Activated gamma-delta T cell treated with Interleukin-2 at 50 U/mL for 16 hours (primary cell): Measurements from ENCODE around the gene MTM1.

Experiments used
- DNase-seq: peaks from one replicate; pipeline ENCODE4 v3.0.0-alpha.2; 2020

MTM1 gene

DNA sequence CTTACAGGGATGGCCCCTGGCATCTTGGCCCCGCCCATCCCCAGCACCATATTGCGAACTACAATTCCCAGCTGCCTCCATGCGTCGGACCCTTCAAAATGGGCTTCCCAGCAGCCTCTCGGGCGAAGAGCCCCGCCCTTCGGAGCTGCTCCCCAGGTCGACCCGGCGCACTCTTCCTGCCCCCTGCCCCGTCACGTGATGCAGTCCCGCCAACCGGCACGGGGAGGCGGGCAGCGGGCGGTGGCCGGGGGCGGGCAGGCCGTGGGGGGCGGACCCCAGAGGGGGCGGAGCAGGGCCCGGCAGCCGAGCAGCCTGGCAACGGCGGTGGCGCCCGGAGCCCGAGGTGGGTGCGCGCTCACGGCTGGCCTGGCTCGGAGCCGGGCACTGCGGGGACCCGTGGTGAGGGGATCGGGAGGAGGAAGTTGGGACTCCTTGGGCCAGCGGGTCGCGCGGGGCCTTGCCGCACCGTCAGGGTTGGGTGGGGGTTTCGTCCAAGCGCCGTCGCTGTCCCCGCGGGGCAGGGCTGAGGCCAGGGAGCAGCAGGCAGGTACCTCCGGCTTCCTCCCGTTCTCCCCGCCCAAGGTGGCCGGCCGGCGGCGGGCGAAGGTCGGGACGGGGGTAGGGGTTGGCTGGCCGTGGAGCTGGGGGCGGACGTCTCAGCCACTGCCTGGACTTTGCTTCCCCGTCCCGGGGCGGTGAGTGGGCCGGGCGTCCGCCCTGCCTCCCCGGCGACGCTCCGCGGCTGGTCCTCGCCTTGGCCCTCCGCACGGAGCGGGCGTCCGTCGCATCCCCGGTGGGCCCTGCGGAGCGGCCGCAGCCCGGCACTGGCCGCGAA lies at the start of gene MTM1:
Gene MTM1, plus strand, starts transcription at position 302 of the 835 bp plus-strand sequence. CDS start 23,994 bp downstream, outside the sequence.
- peak; percentile 87 for DNase-seq

DNA sequence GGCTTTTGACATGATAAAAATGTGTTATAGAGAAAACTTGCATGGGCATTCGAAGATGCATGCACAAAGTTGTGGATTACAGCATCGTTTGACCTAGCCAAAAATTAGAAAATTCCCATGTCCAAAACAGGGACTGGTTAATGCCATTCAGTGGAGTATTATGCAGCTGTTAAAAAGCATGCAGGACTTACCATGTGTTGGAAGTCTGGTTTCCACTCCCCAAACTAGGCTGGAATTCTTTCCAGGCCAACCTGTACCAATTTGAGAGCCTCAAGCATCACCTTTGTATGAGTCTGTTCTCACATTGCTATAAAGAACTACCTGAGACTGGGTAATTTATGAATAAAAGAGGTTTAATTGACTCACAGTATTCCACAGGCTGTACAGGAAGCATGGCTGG lies 45.9 kb upstream of the MTM1 start:
- no peak for DNase-seq

DNA sequence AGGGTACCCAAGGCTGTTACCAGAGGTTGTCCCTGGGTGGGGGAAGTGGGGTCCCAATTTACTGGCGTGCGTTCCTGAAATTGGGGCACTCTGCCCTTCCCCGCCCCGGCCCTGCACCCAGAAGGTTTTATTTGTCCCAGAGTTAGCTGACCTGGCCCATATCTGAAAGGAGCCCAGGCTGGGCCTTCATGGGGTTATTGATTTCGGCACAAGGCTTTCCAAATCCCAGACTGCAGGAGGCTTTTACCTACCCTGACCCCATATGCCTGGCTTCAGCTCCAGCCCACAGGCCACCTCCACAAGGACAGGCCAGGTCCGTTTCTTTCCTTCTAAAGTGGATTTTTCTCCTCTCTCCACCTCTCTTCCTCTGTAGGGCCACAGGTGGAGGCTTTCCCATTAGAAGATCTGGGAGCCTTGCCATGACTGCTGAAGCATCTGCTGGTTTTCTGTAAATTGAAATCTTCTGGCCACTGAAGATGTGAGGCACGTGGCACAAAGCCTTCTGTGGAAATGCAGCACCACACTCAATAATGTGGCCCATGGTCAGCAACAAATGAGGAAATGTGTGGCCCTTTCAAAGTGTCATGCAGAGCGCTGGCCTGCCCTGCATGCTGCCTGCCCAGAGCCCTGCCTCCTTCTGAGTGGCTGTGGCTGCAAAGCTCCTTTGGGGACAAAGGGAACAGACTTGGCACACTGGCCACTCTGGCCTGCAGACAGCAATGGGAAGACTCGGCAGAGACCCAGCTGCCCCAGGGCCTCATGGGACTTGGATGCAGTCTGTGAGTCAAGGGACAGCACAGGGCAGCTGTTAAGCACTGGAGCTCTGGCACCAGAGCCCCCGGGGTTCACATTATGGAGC lies 43.1 kb upstream of the MTM1 start:
- no peak for DNase-seq

DNA sequence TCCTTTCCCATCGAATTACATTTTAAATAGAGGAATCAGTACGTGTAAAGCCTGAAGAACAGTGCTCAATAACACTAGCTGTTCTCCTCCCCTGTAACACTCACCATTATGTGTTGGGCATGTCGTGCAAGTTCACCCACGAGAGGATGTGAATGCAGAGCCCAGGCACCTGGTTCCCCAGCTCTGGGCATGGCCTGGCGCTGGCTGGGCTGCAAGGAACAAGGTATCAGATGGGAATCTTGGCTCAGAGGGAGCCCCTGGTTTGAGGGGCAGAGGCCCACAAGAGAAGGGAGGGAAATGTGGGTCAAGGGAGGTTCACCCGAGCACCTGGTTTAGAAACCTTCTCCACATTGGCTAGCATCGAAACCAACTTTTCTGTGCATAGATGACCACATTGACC lies 41.7 kb upstream of the MTM1 start:
- DNase-seq, result no peak

DNA sequence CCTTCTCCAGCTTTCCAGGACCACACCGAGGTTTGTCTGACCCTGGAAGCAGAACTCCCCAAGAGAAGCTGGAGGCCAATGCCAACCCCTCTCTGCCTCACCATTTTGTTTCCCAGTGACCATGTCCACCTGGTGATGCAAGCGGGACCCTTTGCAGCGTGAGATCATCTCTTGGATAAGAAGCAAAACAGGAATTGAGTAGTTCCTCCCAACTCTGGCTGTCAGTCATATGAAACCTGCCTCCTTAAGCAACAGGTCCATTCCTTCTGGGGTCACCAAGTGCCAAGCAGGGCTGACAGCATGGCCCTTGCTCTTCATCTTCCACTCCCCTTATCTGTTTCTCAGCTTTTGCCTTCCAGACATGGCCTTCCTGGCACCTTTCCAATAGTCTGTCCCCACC lies 41.3 kb upstream of the MTM1 start:
- no peak for DNase-seq

DNA sequence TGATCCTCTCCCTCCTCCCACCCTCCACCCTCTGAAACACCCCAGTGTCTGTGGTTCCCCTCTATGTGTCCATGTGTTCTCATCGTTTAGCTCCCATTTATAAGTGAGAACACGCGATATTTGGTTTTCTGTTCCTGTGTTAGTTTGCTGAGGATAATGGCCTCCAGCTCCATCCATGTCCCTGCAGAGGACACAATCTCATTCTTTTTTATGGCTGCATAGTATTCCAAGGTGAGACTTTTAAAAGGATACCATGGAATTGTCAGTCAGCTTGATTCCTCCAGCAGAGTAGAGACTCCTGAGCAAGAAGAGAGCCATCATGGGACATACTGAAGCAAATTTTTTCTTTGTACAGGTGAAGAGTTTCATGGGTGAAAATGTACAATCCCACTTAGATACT lies 38.8 kb upstream of the MTM1 start:
- no peak for DNase-seq

DNA sequence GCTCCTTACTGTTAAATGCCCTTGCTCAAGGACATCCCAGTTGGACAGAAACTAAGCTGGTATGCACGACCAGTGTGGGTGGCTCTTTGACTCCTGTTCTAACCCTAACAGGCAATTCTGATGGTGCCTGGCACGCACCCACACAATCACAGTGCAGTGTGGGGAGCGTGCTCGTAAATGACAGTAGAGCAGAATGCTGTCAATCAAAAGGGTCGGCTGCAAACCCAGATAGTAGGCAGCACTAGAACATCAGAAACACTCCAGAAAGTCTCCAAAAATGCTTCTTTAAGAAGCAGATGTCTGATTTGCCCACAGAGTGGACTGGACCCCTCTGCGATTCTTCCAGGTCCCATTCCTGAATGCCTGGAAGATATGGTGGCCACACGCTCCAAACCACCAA lies 37.6 kb upstream of the MTM1 start:
- DNase-seq, result no peak

DNA sequence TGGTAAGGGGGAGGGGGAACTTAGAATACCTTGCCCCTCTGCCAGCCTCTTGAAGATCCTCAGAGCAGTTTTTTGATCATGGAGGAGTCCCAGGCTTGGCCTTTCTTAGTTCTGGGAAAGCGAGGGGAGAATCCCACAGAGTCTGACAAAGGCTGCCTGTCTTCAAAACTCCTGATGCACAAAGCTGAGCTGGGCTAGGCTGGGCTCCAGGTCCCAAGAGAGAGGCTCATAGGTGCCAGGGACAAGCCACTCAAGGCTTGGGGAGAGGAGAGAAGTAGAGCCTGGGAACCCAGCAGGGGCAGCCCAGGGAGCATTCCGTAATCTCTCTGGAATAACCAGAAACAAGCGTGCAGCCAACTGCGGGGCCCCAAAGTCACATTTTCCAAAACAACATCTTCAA lies 37.0 kb upstream of the MTM1 start:
- DNase-seq, result no peak

DNA sequence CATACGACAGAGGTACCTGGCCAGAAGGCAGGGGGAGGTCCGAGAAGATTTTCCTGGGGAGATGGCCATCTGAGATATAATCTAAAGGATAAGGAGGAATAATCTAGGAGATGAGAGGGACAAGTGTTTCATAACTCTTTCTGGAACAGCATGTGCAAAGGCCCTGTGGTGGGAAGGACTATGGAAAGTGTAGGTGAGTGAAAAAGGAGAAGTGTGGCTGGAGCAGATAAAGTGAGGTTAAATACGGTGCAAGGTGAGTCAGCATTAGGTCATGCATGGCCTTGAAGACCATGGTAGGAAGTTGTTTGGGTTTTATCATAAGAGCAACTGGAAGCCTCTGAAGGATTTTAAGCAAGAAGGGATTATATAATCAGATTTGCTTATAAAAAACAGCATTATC lies 34.6 kb upstream of the MTM1 start:
- DNase-seq, result no peak

DNA sequence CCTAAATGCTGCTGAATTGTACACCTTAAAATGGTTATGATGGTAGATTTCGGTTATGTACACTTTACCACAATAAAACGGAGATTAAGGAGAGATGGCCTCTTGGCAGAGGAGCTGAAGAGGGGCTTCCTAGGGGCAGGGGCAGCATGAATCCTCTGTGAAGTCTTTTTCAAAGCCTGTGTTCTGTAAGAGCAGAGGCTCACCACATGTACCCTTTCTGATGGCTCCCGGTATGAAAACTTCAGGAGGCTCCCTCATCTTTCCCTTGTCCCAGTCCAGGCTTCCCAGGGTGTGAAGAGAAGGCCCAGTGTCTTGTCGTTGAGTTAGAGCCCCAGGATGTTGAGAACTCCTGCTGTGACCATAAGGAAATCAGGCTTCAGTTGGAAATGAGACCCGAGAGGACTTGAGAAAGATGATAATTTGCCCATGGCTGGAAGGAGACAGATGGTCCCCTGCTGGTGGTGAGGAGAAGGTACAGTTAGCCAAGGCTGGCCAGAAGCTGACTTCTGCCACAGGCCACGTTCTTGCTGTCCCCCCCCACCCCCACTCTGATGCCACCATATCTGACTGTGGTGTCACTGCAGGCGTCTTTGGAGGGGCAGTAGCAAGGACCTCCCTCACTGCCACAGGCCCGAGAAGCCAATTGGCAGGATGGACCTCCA lies 31.8 kb upstream of the MTM1 start:
- no peak for DNase-seq

DNA sequence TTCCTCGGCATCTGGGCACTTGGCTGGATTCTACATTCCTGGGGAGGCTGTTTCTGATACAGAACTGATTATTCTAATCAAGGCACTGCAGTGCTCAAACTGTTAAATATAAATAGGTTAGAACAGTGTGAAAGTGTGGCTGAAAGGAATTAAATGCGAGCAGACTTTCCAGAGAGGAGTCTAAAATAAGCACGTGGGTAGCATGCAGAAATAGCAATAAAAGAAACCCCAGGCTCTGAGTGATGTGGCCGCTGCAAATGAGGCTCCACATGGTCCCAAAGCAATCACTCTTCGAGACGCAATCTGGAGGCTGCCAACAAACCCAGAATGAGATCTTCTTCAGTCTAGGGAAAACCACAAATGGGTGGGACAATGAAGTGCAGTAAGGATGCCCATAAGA lies 30.6 kb upstream of the MTM1 start:
- DNase-seq, result no peak

DNA sequence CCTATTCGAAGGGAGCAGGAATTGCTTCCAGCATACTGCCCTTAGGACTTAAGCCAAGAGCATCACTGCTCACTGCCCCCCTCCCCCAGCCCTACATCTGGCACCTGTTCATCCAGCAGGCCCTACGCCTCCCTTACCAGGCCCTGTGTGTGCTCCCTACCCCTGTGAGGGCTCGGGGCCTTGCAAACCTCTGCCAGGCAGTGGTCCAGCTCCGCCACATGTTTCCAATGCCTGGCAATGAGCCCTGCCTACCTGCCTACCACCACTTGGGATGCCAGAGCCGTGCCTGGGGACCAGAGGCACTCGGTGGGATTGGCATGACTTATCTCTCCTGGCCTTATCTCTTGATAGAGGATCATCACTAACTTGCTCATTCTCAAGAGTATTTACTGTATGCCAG lies 27.5 kb upstream of the MTM1 start:
- DNase-seq, result no peak

DNA sequence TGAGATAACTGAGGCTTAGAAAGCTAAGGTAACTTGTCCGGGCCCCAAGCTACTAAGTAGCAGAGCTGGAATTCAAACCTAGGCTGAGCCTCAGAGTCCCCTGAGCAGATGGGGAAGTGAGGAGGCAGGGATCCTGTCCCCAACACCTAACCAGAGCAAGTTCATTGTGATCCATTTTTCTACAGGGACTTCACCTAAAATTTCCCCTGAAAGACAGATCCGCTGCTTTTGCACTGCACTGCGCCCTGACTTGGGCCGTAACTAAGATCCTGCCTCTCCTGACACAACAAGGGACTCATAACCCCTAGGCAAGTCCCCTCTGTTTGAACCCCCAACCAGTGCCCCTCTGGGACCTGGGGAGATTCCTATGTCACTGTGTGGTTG lies 25.6 kb upstream of the MTM1 start:
- no peak for DNase-seq

DNA sequence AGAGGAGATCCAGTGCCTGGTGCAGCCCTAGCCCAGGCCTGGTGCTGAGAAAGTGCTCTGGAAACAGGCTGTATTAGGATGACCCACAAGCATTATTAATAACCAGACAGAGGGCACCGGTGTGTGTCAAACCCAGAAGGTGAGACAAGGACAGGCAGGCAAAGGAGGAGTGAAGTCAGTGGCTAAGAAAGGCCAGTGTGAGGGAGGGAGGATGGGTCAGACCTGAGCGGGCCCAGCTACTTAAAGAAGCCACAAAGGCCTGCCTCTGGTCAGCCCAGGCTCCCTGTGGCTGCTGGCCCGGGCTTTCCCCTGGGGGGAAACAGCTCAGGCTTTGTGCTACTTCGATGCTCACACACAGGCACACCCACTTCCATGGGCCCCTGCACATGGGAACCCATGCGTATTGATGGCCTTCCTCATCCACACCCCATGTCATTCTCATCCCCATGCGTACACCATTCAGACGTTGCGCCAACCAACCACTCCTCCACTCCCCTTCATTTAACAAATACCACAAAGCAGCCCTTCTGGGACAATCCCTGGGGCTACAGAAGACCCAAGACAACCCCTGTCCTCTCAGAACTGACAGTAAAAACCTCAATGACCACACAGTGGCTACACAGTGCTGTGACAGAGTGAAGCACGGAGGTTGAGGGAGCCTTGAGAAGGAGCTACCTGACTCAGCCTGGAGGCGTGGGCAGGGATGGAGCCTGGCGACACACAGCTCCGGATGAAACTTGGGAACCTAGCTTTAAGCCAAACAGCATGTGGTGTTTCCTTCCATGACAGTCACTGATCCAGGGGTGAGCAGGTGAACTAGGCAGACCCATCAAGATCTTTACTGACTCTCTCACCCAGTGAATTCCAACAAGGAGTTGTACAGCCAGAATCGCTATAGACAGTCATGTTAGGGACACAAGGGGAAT lies 24.9 kb upstream of the MTM1 start:
- DNase-seq, result no peak

DNA sequence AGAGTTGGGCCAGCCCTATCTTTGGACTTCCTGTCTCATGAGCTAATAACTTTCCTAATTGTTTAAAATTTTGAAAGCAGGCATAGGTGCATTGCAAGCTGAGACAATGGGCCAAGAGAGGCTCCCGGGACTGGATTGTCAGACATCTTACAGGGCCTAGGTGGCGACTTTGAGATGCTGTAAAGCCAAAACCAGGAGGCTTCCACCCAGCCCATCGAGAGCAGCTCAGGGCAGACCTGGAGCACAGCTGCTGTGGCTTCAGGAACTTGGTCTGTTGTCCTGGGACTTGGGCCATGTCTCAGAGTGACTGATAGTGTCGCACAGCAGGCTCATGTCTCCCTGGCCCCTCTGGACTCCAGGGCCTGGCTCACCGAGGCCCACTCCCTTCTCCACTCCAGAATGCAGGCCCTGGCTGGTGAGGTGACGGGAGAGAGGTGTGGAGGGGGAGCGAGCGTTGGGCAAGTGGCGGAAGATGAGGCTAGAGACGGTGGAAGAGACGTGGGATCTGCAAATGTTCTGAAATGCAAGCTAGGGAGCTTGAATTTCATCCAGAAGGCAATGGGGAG lies 24.1 kb upstream of the MTM1 start:
- no peak for DNase-seq

DNA sequence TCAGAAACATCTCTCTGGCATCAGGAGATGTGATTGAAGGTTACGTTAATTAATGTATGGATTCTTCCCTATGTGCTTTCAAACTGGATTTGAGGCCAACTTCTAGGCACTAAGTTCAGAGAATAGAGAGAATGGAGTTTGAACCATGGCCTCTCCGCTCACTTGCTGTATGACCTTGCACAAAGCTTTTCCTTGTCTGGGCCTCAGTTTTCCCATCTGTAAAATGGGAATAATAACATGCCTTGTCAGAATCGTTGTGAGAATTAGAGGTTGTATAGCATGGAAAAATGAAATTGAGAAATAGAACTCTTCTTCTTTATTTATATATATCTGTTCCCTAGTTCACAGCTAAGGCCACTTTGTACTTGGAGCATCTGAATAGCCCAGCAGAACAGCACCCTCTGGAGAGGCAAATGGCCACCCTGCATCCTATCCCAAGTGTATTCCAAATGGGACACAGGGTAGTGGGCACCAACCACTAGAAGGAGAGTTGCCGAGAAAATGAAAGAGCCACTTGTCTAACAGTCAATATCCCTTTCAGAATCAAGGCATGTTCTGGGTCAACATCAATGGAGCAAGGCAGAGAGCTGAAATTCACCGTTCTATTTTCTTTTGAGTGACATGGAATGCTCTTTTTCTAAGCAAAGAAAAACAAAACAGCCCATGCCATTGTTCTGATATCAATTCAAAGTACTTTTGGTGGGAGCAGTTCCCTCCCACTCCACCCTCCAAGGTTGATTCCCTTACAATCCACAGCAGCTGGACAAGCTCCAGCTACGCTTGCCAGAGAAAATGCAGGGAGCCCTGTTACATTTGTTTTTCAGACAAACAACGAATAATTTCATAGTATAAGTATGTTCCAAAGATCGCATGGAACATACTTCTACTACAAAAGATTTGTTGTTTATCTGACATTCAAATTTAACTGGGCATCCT lies 23.3 kb upstream of the MTM1 start:
- no peak for DNase-seq

DNA sequence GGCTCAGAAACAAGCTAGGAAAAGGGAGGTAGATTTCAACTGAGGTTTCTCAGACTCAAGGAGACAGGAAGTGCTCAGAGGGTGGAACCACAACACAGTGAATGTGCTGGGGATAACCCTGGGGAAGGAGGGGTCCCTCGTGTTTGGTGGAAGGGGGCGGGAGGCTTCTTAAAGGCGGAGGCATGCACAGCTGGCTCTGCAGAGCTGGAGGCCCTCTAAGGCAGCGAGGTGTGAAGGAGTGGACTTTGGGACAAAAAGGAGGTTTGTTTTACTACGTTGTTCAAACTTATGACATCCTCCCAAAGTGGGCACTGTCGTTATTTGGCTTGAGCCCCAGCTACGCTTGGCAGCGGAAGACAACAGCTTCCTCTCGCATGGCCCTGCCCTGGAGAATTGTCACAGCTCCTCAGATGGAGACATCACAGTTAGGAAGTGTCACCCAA lies 21.7 kb upstream of the MTM1 start:
- DNase-seq, result peak; percentile 24

DNA sequence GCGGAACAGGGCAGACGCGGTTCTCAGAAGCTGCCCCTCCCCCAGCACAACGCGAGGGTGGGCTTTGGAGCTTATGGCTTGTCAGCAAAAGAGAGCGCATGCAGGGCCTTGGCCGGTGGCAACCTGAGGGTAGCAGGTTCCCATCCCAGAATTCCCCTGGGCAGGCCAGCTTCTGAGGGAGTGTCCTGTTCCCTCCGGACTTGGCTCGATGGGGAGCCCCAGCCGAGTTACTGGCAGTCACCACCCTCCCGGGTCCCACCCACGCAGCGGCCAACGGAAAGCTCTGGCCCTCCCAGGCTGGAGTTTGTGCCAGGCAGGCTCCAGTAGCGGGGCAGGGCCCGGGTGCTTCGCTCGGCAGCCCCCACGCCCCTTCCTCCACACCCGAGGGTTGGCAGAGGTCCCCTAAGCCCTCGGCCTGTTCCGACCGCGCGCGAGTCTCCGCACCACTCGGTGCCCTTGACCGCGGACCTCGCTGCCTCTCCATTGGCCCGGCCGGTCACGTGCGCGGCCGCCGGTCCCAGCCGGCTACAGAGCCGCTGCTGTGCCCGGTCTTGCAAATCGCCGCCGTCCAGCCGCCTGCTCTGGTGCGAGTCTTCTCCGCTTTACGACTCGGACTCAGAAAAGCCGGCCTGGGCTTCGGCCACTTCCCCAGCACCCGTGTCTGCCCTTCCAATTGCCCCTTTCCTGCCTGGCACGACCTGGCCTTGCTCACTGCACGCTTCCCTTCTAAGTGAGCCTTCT lies 20.9 kb upstream of the MTM1 start:
- DNase-seq, result no peak

DNA sequence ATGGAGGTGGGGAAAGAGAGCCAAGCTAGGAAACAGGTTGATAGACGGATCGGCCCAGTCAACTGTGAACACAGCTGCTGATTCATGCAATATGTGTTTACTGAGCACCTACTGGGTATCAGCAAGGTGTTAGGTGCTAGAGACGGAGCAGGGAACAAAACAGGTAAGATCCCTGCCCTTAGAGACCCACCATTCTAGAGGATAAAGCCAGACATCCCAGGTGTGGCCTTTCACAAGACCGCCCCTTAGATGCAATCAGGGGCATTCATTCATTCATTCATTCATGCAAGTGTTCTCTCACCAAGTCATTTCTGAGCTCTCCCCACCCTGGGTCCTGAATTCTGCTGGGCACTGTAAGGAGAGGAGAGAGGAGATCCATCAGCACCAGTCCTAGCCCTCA lies 20.2 kb upstream of the MTM1 start:
- no peak for DNase-seq

DNA sequence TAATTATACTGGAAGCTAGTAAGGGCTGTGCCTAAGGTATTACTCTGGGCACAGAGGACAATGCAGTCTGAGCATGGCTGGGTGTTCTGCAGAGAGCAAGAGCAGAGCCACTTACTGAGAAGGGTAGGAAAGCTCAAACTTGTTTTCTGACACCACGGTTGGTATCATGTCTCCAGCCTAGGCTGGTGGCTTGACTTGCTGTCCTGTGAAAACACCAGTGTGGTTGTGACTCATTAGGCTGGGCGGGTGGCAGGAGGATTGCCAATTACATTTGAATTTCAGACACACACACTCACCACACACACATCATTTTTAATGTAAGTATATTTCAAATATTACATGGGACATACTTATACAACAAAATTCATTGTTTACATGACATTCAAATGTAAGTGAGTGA lies 19.7 kb upstream of the MTM1 start:
- DNase-seq, result no peak
